Measurements from ENCODE around the gene RAB35. TPM values are rescaled to one million over a fixed set of nuclear protein-coding genes. Genes with fewer than 3 reads are reported as not detected.

RAB35 gene
- total and polyA plus RNA-seq, 9 of the 15 experiments (the other 6 are each of a cell fraction or from before 2014, with no cell fraction given) = 0.65 to 76.3 (median 38.9) TPM

DNA sequence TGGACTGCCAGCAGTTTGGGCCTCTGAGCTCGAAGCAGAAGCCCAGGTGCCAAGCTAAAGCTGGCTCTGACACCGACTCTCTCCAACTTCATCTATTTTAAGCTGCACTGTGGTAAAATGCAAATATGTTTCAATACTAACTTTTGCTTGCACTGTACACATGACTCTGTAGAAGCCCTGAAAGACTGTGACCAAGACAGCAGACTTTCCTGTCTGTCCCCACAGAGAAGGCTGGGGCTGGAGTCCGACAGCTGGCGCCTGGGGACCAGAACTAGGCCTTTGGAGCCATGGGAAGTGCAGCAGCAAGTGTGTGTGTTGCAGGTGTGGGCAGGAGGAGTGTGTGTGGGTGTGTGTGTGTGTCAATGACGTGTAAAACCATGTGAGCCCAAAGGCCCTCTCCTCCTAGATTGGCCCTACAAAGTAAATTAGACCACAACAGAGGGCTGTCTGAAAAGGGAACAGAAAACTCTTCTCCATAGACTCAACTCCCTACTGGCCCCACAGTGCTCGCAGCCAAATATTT is 16.4 kb upstream of the RAB35 start:
- CTCF ChIA-PET (ENCODE audit: low intra/inter-chr PET ratio) = no interaction called here
- no peak overlapping the region for H3K4me2 ChIP-seq (ENCODE audit: insufficient read depth, low read length)
- TF ChIP-seq POLR2G (IDR thresholded peaks at IDR 0.05; ENCODE audit: low read depth, low read length) (no peak), PRPF4 (IDR thresholded peaks at IDR 0.05; ENCODE audit: insufficient read depth, low read depth, low read length, poor library complexity, severe bottlenecking) (no peak), SIX5 (IDR thresholded peaks at IDR 0.05; ENCODE audit: borderline replicate concordance in 1 of 2, insufficient read depth in 1 of 2, low read depth in 1 of 2, low read length in 2 of 2) (no peak), DIDO1 (tag; IDR thresholded peaks at IDR 0.05; ENCODE audit: low read depth) (no peak)
- TF ChIP-seq, protein P1, sequence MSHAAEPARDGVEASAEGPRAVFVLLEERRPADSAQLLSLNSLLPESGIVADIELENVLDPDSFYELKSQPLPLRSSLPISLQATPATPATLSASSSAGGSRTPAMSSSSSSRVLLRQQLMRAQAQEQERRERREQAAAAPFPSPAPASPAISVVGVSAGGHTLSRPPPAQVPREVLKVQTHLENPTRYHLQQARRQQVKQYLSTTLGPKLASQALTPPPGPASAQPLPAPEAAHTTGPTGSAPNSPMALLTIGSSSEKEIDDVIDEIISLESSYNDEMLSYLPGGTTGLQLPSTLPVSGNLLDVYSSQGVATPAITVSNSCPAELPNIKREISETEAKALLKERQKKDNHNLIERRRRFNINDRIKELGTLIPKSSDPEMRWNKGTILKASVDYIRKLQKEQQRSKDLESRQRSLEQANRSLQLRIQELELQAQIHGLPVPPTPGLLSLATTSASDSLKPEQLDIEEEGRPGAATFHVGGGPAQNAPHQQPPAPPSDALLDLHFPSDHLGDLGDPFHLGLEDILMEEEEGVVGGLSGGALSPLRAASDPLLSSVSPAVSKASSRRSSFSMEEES (CRISPR knock-in tag; IDR thresholded peaks at IDR 0.05) = no peak
- H3K4me3 ChIP-seq = no peak overlapping the region
- H3K9ac ChIP-seq (ENCODE audit: insufficient read depth in 1 of 2, low read depth in 2 of 2, low read length in 2 of 2) = no peak overlapping the region
- DNase-seq (ENCODE audit: extremely low read depth in 1 of 4, low spot score in 3 of 4) = no peak
- H4K20me1 ChIP-seq (replicated peaks; ENCODE audit: control insufficient read depth, insufficient read depth, low read length) = no peaks in the 10 kb centered on the region
- WGBS (ENCODE audit: insufficient coverage, low coverage, missing lambda C conversion rate) = 89% methylated on average over 6 of the region's 6 CpGs
- H3K4me1 ChIP-seq (replicated peaks in 1 of 2; ENCODE audit: control insufficient read depth in 2 of 2, insufficient read depth in 2 of 2, low read length in 2 of 2) = no peaks in the 10 kb centered on the region
- H3K27ac ChIP-seq (ENCODE audit: extremely low read depth, low read depth, low read length) = no peak overlapping the region
- H3K27me3 ChIP-seq (ENCODE audit: control insufficient read depth in 2 of 2, insufficient read depth in 2 of 2, low read length in 2 of 2) = no peaks in the 10 kb centered on the region
- intact Hi-C loops (cut with micrococcal nuclease) = no loop called here
- no peak for ATAC-seq
- FAIRE-seq = no peak
- H3K9me1 ChIP-seq (ENCODE audit: control insufficient read depth, insufficient read depth, low read length) = no peaks in the 10 kb centered on the region
- POLR2A ChIA-PET = interaction anchor here (2.2 kb wide), 1 partner anchor 15 kb away, joined by 11 read pairs; the partner anchor contains the start of gene RAB35
- no peak overlapping the region for H2AFZ ChIP-seq (ENCODE audit: low read depth, low read length)
- in situ Hi-C loops (cut with MboI) = no loop called here
- no peaks in the 10 kb centered on the region for H3K9me3 ChIP-seq (replicated peaks; ENCODE audit: control insufficient read depth, insufficient read depth, low read depth, low read length)
- peaks cover 98% of the 10 kb centered on the region for H3K36me3 ChIP-seq (ENCODE audit: control insufficient read depth, insufficient read depth, low read length)
- BruUV-seq (replicated peaks) = no TSS peak
- H3K79me2 ChIP-seq (ENCODE audit: control insufficient read depth, insufficient read depth, low read length) = no peaks in the 10 kb centered on the region
